Endothelial cell (in vitro differentiated cells): ENCODE results near the gene RIMS4. TPM values are rescaled to one million over a fixed set of nuclear protein-coding genes. Genes with fewer than 3 reads are reported as not detected.

Experiments
- DNase-seq: peaks from one replicate; pipeline ENCODE4 v3.0.0; 2021; ENCODE audit warnings: low spot score
- H3K27ac Mint-ChIP-seq: one replicate; pipeline ENCODE4 v1.8.0; 2021; ENCODE audit warnings: mixed read lengths, inconsistent platforms; ENCODE audit not compliant: unreplicated experiment
- H3K27me3 Mint-ChIP-seq: one replicate; pipeline ENCODE4 v1.8.0; 2021; ENCODE audit warnings: mild to moderate bottlenecking, moderate library complexity, mixed read lengths, inconsistent platforms; ENCODE audit not compliant: unreplicated experiment
- H3K36me3 Mint-ChIP-seq: one replicate; pipeline ENCODE4 v1.8.0; 2021; ENCODE audit warnings: mild to moderate bottlenecking, low read depth, mixed read lengths, inconsistent platforms; ENCODE audit not compliant: unreplicated experiment
- H3K4me1 Mint-ChIP-seq: one replicate; pipeline ENCODE4 v1.8.0; 2021; ENCODE audit warnings: mild to moderate bottlenecking, mixed read lengths, inconsistent platforms; ENCODE audit not compliant: unreplicated experiment
- H3K4me3 Mint-ChIP-seq: one replicate; pipeline ENCODE4 v1.8.0; 2021; ENCODE audit warnings: mild to moderate bottlenecking, mixed read lengths, inconsistent platforms; ENCODE audit not compliant: unreplicated experiment
- H3K9me3 Mint-ChIP-seq: one replicate; pipeline ENCODE4 v1.8.0; 2021; ENCODE audit warnings: mixed read lengths, inconsistent platforms; ENCODE audit not compliant: unreplicated experiment
- CTCF ChIP-seq: fragments of 200-600 bp; sonication (generic); IDR thresholded peaks from one replicate; pipeline ENCODE4 v1.5.0; 2021; ENCODE audit warnings: antibody characterized with exemption; ENCODE audit not compliant: unreplicated experiment
- total RNA-seq: library from RNA; stranded (reverse); fragmentation: NEBNext Ultra II Directional; extraction: Animal tissue kit (Norgen Biotek cat#: 25700); gene quantifications from one replicate; pipeline ENCODE4 v1.2.1, GENCODE V29; 2021; ENCODE audit not compliant: unreplicated experiment

Gene RIMS4
- total RNA-seq, 1 donor from 2014 or later: 0.10 TPM

DNA sequence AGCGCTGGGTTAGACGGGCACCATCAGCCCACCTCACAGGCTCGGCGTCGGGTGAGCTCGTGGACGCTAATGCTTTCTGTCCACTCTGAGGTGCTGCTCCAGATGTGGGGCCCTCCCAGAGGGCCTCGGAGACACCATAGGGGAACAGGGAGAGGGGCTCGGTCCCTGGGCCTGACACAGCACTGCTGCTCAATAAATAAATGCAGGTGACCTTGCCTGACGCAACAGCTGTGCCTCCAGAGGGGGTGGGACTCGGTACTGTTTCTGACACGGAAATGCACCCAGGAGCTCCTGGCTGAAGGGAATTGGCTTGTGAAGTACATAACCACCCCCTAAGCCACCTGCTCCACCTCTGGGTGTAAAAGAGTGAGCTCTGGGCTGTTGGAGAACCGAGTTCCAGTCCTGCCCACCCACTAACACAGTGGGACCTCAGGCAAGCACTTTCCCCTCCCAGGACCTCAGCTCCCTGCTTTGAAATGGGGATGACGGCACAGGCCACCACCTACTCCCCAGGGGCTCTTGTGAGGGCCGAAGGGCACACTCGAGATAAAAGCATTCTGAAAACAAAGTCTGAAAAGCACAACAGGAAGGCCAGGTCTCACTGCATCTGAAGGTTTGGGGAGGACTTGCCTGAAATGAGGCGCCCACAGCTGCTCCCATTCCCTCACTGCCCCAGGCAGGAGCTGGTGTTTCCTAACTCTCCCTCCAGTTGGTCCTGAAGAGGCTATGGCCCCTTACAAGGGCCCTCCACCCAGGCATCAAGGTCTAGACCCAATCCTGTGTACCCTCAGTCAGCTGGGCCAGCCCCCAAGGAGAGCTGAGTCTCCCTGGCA is 58.0 kb downstream of the RIMS4 start:
- Mint-ChIP-seq H3K4me1 (no peaks in the 10 kb centered on the region), H3K27ac (no peak overlapping the region), H3K27me3 (peaks cover 13% of the 10 kb centered on the region), H3K36me3 (no peaks in the 10 kb centered on the region), H3K4me3 (no peak overlapping the region), H3K9me3 (no peaks in the 10 kb centered on the region)
- no peak for DNase-seq
- no peak for TF ChIP-seq CTCF

- Mint-ChIP-seq H3K9me3 (no peaks in the 10 kb centered on the region), H3K4me1 (no peaks in the 10 kb centered on the region), H3K4me3 (no peak overlapping the region), H3K27ac (no peak overlapping the region), H3K36me3 (no peaks in the 10 kb centered on the region), H3K27me3 (peaks cover 13% of the 10 kb centered on the region)
- TF ChIP-seq CTCF: no peak
- DNase-seq: no peak
These were observed 60.1 kb downstream of the RIMS4 start for GRCh38 chr20:44750081-44750805.

DNA sequence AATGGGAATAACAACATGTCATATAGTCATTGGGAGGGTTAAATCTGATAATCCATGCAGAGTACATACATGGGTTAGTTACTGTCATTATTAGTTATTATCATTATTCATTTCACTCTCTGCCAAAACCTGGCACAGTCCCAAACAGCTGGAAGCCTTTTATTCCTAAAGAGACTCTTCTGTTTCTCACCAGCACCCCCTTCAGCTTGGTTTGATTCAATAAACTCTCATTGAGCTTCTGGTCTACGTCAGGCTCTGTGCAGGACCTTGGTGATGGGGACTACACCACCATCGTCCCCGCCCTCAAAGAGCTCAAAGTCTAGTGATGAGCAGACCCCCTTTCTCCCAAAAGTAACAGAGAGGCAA is 62.4 kb downstream of the RIMS4 start:
- Mint-ChIP-seq H3K27ac (no peak overlapping the region), H3K27me3 (peaks cover 17% of the 10 kb centered on the region), H3K4me3 (no peak overlapping the region), H3K4me1 (peaks cover 3% of the 10 kb centered on the region), H3K36me3 (no peaks in the 10 kb centered on the region), H3K9me3 (no peaks in the 10 kb centered on the region)
- TF ChIP-seq CTCF: no peak
- DNase-seq: no peak

- Mint-ChIP-seq H3K4me1 (peaks cover 3% of the 10 kb centered on the region), H3K36me3 (no peaks in the 10 kb centered on the region), H3K9me3 (no peaks in the 10 kb centered on the region), H3K4me3 (no peak overlapping the region), H3K27ac (no peak overlapping the region), H3K27me3 (peaks cover 17% of the 10 kb centered on the region)
- TF ChIP-seq CTCF: peak; percentile 65
- DNase-seq: peak; percentile 82
These were observed 63.0 kb downstream of the RIMS4 start for GRCh38 chr20:44747166-44748004.
